ENCODE results near the gene TACC2.

TACC2 gene

GRCh38 chr10:122302315-122302714 lies 313.4 kb downstream of the TACC2 start:
- no peak for DNase-seq

GRCh38 chr10:122303271-122304053 lies 314.5 kb downstream of the TACC2 start:
- DNase-seq = no peak
